ENCODE measurements around the gene STKLD1.

The STKLD1 gene

DNA sequence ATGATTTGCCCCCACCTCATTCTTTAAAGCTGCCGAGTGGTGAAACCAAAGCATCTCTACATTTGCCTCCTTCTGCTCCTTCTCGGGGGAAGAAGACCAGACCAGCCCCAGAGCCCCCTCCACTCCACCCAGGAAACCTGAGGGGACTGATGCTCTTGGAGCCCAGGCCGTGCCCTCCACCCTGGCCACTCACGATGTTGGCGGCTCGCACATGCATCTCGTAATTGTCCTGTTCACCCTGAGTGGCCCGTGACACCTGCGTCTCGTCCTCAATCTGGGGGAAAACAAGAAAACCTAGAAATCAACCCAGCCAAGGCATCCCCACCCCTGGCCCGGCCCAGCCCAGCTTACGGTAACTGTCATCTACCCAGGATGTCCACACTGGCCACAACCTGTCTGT is 31.2 kb upstream of the STKLD1 start:
- in situ Hi-C loops (cut with MboI; ENCODE audit: low sequenced_read_pairs) = no loop called here

DNA sequence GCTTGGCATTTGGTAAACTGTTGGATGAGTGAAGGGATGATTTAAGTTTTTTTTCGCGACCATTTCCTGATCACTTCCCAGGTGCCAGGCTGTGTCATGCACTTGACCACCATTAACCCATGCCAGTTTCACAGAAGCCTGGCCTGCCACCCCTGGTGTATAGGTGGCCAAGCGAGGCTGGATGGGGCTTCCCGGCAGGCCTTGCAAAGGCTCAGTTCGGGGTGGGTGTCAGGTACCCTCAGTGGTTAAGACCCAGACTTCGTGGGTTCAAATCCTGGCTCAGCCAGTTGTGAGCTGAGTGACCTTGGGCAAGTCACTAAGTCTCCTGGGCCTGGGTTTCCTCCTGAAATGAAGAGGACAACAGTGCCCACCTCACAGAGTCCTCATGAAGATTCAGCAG is 30.6 kb upstream of the STKLD1 start:
- in situ Hi-C loops (cut with MboI; ENCODE audit: low sequenced_read_pairs) = no loop called here

DNA sequence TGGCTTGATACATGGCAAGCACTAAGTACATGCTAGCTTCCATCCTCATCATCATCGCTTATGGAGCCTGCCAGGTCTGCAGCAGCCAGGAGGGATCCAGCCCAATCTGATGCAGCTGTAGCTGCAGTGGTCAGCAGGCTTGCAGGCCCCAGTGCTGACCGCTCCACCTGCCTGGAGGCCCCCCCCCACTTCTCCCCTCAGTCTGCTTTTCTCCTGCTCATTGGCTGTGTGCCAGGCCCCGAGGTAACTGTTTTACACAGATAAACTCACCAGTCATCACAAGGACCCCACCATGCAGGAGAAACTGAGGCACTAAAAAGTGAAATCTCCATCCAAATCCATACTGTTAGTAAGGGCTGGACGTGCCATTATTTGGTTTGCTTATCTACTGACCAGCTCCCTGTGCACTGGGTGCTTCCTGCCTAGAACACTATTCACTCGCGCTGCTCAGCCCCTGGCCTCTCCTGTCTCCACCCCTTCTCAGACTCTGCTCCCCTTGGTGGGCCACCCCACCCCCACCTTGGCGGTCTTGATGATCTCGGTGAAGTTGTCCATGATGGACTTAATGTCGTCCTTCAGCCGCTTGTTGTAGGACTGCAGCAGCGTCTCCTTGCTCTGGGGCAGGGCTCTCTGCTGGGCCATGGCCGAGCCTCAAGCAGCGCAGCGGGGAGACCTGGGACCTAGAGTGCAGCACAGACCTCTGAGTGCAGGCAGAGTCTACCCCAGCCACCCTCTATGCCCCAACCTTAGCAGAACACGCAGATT is 30.0 kb upstream of the STKLD1 start:
- in situ Hi-C loops (cut with MboI; ENCODE audit: low sequenced_read_pairs) = no loop called here

DNA sequence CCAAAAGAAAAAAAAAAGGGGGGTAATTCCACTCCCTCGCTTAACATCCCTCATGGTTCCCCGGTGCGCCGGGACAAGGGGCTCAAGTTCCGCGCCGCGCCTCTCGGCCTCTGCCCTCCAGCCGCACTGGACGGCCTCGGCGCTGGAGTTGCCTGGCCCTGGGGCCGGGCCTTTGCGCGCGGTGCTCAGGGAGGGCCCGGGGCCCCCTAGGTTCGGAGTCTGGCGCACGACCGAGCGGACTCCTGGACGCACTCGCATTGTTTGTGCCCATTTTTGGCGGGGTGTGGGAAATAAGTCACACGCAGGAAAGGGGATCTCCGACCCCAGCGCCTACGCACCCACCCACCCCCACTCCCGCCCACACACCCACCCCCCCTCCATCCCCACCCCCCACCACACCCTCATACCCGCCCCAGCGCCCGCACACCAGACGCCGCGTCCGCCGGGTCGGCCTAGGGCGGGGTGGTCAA is 28.6 kb upstream of the STKLD1 start:
- in situ Hi-C loops (cut with MboI; ENCODE audit: low sequenced_read_pairs) = no loop called here

DNA sequence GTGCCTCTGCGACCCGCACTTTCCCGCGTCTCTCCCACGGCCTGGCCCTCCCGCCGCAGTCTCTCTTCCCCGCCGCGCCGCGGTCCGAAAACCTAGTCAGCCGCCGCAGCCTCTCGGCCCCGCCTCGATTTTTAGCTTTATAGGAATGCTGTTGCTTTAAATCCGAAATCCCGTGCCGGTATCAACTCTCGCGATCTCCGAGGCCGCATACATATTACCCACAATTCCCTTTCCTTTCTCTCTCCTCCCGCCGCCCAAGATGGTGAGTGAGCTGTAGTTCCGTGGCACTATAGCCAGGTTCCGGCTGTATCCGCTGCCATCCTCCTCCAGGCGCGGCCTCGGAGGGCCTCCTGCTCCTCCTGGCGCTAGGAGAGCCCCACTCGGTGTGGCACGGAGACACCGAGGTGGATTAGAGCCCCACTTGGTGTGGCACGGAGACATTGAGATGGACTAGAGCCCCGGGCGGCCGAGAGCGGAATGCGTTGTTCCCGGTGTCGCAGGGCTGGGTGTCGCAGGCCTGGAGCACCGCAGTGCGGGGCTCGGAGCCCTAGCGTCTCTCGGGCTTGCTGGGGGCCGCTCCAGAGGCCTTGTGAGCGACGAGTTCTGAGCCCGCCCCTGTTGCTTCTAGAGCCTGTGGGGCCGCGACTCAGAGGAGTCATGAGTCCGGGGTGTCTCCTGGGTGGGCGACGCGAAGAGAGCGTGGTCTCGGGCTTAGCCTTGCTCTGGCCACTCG is 28.0 kb upstream of the STKLD1 start, which contains the start of the genes MED22 and RPL7A:
TSS of gene MED22 (minus strand) at position 147 of the 733 bp plus-strand sequence. CDS start 1,469 bp downstream, outside the sequence.
TSS of gene RPL7A (plus strand) at position 234 of the 733 bp plus-strand sequence. CDS start at position 260, 26 bp downstream.
- in situ Hi-C loops (cut with MboI; ENCODE audit: low sequenced_read_pairs) = no loop called here

DNA sequence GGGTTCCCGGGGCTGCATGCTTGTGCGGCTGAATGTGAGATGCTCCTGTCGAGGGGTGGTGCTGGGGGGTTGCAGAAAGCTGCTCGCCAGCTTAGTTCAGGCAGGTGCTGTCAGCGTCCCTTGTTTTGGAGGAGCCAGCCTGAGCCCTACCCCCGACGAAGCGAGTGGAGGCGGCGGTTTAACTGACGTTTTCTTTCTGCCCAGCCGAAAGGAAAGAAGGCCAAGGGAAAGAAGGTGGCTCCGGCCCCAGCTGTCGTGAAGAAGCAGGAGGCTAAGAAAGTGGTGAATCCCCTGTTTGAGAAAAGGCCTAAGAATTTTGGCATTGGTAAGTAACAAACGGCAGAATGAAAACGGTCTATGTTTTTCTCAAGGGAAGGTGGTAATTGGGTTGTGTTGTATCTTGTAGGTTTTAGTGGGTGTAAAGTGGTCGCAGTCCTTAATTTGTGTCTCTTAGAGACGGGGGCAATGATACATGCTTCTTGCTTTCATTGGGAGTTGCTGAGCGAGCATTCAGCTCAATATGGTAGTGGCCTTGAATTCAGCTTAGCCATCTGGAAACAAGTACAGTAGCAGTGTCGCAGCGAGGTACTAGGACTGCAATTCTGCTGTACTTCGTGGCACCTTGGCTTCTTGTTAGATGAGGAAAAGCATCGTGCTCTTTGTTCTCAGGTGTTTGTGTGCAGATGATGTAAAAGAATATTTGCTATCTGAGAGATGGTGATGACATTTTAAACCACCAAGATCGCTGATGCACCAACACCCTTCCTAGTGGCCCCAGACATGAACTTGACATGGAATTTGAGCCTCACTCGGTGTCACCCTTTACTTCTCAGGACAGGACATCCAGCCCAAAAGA is 27.2 kb upstream of the STKLD1 start:
- in situ Hi-C loops (cut with MboI; ENCODE audit: low sequenced_read_pairs) = no loop called here

DNA sequence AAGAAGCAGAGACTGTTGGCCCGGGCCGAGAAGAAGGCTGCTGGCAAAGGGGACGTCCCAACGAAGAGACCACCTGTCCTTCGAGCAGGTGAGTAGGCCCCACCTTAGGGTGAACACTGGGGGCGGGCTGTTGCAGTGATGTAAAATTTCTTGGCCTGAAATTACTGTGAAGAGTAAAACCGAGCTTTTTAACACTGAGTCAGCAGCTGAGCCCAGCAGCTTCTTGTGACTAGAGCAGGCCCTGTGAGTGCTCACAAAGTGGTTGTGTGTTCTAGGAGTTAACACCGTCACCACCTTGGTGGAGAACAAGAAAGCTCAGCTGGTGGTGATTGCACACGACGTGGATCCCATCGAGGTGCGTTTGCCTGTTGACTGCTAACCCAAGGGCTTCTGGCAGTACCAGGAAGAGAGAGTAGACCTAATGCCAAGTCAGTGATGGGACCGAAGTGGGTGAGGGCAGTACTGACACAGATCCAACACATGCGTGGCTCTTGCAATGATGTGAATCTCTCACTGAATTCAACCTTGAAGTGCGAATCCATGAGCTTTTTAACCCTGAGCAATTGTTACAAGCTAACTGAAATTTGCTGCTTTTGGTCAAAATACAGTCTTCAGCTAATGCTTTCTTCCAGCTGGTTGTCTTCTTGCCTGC is 26.1 kb upstream of the STKLD1 start:
- in situ Hi-C loops (cut with MboI; ENCODE audit: low sequenced_read_pairs) = no loop called here

DNA sequence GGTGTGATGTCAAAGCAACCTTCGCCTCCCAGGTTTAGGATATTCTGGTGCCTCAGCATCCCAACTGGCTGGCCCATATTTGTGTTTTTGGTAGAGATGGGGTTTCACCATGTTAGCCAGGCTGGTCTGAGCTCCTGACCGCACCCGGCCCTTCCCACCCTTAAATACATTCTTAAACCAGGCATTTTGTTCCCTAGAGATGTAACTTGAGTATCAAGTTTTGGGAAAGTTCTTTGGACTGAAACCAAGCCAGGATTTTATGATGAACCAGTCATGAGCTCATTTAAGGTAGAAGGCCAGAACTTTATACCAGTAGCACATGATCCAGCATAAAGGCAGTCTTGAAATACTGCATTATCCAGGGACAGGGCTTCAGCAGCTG is 24.6 kb upstream of the STKLD1 start:
- in situ Hi-C loops (cut with MboI; ENCODE audit: low sequenced_read_pairs) = no loop called here

DNA sequence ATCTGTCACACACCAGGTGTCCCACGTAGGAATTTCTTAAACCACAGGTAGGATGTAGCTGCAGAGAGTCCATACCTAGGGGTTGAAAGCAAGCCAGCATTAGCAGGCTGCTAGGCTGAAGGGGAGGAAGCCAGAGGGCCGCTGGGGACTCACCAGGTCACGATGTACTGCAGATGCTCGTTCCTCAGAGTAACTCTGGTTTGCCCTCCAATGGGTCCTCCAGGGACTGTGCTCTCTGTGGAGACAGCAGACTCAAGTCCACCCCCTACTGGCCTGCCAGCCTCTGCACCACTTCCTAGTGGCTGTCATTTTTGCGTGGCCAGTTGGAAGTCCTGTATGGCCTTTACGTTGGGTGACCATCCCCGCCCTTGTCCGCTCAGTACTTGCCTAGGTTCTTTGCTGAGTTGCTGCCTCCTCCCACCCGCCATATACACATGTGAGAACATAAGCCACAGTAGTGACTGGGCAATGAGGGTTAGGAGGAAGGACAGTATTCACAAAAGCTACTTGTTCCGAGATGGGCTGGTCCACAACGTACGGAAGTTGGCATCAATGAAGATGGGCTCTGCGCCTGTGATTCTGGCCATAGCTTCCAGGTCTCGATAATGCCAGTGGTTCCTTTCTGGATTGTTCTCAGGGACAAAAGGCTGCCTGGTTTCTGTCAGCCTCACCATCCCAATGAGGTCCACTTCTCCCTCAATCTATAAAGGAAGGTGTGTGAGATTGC is 24.1 kb upstream of the STKLD1 start:
- in situ Hi-C loops (cut with MboI; ENCODE audit: low sequenced_read_pairs) = no loop called here

DNA sequence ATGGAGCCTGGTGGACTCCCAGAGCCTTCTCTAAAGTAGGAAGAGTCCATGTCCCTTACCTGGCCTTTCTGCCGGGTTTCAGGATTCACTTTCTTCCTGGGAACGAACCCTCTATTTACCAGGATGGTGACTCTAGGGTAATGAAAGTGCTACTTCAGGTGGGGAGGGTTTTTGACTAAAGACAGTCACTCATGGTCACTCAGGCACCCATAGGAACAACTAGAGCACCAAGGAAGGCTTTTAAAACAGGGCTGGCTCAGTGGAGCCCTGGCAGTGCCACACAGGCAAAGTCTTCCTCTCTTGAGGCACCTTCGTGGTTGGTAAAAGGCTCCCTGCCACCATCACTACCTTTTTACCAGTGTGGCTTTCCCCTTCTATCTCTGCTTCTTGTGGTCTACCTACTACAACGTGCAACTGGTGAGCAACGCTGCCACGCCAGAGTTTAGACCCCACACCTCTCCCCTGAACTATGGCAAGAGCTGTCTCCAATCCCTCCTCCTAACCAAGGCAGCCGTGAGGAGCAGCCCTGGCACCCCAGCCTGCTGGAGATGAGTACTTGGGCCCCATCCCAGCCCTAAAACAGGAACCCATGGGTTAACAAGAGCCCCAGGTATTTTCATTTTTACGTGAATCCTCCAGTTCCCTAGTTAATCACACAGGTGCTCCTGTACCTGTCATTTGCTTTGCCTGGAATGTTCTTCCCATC is 23.4 kb upstream of the STKLD1 start:
- in situ Hi-C loops (cut with MboI; ENCODE audit: low sequenced_read_pairs) = no loop called here

DNA sequence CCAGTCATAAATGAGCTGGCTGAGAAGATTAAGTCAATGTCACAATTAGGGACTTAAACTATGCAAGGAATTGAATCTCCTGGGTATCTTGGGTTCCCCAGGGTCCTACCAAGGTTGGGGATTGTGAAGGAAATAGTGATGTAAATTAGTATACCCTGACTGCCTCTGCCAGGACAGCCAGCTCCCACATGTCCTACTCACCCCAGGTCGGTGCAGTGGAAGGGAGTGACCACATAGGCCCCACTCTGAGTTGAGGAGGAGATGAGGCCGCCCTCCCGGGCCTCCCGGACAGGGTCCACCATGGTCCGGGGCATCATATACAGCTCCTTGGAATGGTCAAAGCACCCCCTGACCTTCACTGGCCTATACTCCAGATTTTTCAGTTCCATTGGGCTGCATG is 22.6 kb upstream of the STKLD1 start:
- in situ Hi-C loops (cut with MboI; ENCODE audit: low sequenced_read_pairs) = no loop called here

DNA sequence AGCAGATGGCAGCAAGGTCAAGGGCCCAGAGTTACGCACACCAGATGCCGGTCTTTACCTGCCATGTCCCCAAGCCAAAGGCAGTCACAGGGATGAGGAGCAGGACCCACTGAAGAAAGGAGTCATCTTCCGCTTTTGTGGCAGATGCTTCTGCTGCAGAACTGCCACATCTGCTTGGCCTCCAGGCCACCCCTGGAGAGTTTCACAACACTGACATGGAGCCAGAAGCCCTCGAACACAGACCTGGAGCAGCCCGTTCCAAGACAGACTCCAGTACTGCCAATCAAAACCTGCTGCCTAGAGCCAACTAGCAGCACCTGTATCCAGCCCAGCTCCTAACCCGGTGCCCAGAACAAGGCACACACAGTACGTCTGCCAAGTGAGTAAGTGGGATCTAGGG is 21.4 kb upstream of the STKLD1 start:
- in situ Hi-C loops (cut with MboI; ENCODE audit: low sequenced_read_pairs) = no loop called here

DNA sequence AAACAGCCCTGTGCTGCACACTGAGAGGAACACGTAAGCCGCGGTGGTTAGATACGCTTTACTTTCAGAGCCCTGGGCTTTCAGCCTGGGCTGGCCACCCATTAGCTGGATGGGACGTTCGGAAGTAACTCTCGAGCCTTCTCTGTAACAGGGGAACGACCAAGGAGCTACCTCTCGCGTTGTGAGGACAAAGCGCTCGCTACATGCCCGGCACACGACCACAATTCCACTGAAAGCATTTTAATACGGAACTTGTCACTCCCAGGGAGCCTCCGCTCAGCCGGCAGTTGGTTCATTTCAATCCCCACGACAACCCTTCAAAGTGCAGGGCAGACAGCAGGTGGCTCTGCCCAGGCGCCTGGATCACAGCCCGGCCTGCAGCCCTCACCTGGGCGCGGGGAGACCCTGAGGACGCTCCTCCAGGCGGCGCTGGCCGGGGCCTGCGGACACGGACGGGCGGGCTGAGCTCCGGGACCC is 20.2 kb upstream of the STKLD1 start:
- in situ Hi-C loops (cut with MboI; ENCODE audit: low sequenced_read_pairs) = no loop called here

DNA sequence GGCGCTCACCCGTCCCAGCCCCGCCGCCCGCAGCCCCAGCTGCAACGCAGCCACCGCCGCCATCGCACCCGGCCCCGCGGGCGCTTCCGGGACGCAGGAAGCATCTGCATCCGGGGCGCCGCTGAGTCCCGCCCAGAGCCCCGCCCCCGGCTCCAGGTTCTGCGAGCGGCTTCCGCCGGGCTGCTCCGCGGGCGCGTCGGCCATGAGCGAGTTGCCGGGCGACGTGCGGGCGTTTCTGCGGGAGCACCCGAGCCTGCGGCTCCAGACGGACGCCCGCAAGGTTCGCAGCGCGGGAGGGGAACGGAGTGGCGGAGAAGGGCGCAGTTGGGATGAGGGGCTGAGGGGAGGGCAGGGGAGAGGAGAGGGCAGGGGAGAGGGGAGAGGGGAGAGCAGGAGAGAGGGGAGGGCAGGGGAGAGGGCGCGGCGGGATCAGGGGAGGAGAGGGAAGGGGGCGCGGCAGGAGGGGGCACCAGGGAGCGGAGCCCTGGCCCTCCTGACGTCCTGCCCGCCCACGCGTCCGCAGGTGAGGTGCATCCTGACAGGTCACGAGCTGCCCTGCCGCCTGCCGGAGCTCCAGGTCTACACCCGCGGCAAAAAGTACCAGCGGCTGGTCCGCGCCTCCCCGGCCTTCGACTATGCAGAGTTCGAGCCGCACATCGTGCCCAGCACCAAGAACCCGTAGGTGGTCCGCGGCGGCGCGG is 19.6 kb upstream of the STKLD1 start, which contains the start of the genes SURF1 and SURF2:
TSS of gene SURF1 (minus strand) at position 97 of the 701 bp plus-strand sequence. CDS start at position 63, 34 bp downstream.
TSS of gene SURF2 (plus strand) at position 160 of the 701 bp plus-strand sequence. CDS start at position 203, 43 bp downstream.
- in situ Hi-C loops (cut with MboI; ENCODE audit: low sequenced_read_pairs) = no loop called here

DNA sequence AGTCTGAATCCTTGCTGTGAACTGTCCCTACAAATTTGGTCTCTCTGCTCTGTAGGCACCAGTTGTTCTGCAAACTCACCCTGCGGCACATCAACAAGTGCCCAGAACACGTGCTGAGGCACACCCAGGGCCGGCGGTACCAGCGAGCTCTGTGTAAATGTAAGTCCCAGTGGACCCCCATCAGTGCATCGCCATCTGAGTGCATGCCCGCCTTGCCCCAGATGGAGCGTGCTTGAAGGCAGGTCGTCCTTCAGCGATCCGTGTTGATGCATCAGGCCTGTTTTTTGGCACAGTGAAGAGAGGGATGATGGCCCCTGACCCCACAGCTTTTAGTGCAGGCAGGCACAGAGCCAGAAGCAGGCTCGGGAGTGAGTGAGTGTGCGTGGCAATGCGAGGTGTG is 18.5 kb upstream of the STKLD1 start:
- in situ Hi-C loops (cut with MboI; ENCODE audit: low sequenced_read_pairs) = no loop called here

DNA sequence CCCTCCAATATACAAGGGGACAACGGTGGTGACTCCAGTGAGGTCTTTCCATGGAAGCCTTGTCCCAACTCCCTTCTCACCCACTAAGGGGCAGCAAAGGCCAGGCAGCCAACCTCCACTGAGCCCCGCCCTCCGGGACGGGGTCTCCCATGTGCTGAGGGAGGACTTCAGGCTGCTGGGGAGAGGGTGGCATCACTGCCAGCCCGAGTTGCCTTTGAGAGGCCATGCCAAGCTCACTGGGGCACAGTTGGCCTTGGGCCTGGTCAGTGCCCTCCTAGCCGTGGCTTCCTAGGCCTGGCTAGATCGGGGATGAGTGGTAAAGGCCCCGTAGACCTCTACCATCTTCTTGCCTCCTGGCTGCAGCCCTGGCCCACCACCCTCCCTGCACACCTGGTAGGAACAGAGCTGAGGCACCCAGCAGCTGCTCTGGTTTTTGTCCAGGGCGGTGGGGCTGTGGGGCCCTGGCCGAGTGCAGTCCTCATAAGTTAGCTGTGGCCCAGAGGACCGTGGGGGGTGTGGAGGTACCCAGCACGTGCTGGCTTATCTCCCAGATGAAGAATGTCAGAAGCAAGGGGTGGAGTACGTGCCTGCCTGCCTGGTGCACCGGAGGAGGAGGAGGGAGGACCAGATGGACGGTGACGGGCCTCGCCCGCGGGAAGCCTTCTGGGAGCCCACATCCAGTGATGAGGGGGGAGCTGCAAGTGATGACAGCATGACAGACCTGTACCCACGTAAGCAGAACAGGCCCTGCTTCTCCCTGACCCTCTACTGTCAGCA is 16.6 kb upstream of the STKLD1 start:
- in situ Hi-C loops (cut with MboI; ENCODE audit: low sequenced_read_pairs) = no loop called here
